GM21619 (cell line): Measurements from ENCODE around the gene WRAP53.
A peak's percentile ranks its signal among the peaks of the same experiment; 100 is the strongest.
"Not testable (repeated sequence)": the region's sequence is repeated elsewhere in the genome, so short reads cannot be mapped to it uniquely, and the experiment has no call there.

Source experiments
- ATAC-seq: cut with Tn5 transposase; IDR thresholded peaks from one replicate; pipeline ENCODE4 v1.9.1; 2021; ENCODE audit not compliant: unreplicated experiment

The WRAP53 gene

GRCh38 chr17:7687908-7688807, at the start of gene WRAP53:
TSS of gene WRAP53 (plus strand) at chr17:7688477. CDS start at chr17:7688649, 172 bp downstream.
- peak; percentile 64 for ATAC-seq

GRCh38 chr17:7640783-7641182, 47.5 kb upstream of the WRAP53 start:
- no peak for ATAC-seq

- not testable (repeated sequence) for ATAC-seq
Observed at GRCh38 chr17:7641635-7642034, 46.6 kb upstream of the WRAP53 start.

- no peak for ATAC-seq
Observed at GRCh38 chr17:7644775-7645174, 43.5 kb upstream of the WRAP53 start.

GRCh38 chr17:7646457-7646856, 41.8 kb upstream of the WRAP53 start:
- ATAC-seq, result no peak

GRCh38 chr17:7647018-7647417, 41.3 kb upstream of the WRAP53 start:
- ATAC-seq, result no peak

GRCh38 chr17:7650509-7651096, 37.7 kb upstream of the WRAP53 start, which contains the start of gene ATP1B2:
TSS of gene ATP1B2 (plus strand) at chr17:7650926. CDS start at chr17:7651519, 593 bp downstream.
- no peak for ATAC-seq

- no peak for ATAC-seq
Observed at GRCh38 chr17:7651097-7651664, 37.1 kb upstream of the WRAP53 start.

- ATAC-seq, result no peak
Observed at GRCh38 chr17:7651665-7652387, 36.5 kb upstream of the WRAP53 start.

GRCh38 chr17:7652388-7653356, 35.6 kb upstream of the WRAP53 start:
- no peak for ATAC-seq

- ATAC-seq, result no peak
Observed at GRCh38 chr17:7654832-7655540, 33.3 kb upstream of the WRAP53 start.

GRCh38 chr17:7655541-7655840, 32.8 kb upstream of the WRAP53 start:
- ATAC-seq, result no peak

GRCh38 chr17:7656958-7657609, 31.2 kb upstream of the WRAP53 start:
- ATAC-seq, result no peak

- no peak for ATAC-seq
Observed at GRCh38 chr17:7667656-7668406, 20.4 kb upstream of the WRAP53 start.

- ATAC-seq, result no peak
Observed at GRCh38 chr17:7668482-7668881, 19.8 kb upstream of the WRAP53 start.

GRCh38 chr17:7673239-7673638, 15.0 kb upstream of the WRAP53 start:
- no peak for ATAC-seq

GRCh38 chr17:7674934-7675333, 13.3 kb upstream of the WRAP53 start:
- ATAC-seq, result no peak

GRCh38 chr17:7676533-7676932, 11.7 kb upstream of the WRAP53 start:
- ATAC-seq, result no peak
